ENCODE data around the gene ACCS.

Gene ACCS

DNA sequence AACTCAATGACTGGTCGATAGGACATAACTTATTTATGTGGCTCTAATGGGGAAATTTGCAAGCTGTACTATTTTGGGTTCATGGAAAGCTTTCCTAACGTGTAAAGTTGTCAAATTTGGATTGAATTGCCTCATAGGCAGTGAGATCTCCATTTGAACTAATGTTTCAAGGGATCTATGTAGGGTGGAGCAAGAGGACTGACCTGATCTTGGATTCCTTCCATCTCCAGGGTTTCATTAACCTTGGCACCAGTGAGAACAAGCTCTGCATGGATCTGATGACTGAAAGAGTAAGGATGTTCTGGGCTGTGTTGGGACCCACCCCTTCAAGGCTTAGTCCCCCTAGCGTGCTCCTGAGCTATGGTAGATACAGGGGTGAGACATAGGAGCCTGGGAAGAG lies 16.2 kb upstream of the ACCS start:
- no peak for DNase-seq (ENCODE audit: extremely low spot score)
- POLR2A ChIA-PET, result no interaction called here
- TF ChIP-seq, protein P1, sequence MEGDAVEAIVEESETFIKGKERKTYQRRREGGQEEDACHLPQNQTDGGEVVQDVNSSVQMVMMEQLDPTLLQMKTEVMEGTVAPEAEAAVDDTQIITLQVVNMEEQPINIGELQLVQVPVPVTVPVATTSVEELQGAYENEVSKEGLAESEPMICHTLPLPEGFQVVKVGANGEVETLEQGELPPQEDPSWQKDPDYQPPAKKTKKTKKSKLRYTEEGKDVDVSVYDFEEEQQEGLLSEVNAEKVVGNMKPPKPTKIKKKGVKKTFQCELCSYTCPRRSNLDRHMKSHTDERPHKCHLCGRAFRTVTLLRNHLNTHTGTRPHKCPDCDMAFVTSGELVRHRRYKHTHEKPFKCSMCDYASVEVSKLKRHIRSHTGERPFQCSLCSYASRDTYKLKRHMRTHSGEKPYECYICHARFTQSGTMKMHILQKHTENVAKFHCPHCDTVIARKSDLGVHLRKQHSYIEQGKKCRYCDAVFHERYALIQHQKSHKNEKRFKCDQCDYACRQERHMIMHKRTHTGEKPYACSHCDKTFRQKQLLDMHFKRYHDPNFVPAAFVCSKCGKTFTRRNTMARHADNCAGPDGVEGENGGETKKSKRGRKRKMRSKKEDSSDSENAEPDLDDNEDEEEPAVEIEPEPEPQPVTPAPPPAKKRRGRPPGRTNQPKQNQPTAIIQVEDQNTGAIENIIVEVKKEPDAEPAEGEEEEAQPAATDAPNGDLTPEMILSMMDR (IDR thresholded peaks at IDR 0.05; ENCODE audit: control extremely low read depth, extremely low read depth, low read depth, missing control alignments), result no peak
- CTCF ChIA-PET, result interaction anchor here (0.9 to 2.7 kb wide), 4 partner anchors 8 to 14 kb away, joined by 3 to 8 read pairs (median 4); no protein-coding TSS in a partner anchor

DNA sequence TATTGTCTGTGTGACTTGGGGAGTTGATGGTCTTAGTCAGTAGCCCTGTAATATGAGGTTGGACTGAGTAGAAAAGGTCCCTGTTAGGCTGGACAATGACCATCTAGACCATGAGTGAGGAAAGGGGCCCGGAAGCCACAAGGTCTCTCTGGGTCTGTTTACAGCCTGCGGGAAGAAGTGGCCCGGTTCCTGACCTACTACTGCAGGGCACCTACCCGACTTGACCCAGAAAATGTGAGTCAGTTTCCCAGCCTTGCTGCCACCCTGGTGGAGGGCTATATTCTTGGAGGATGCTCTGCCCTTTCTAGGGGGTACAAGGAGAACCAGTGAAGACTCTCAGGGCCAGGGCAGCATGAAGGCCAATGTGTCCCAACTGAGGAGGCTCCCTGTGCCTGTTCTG lies 14.9 kb upstream of the ACCS start:
- CTCF ChIA-PET, result no interaction called here
- TF ChIP-seq, protein P1 (IDR thresholded peaks at IDR 0.05; ENCODE audit: control extremely low read depth, extremely low read depth, low read depth, missing control alignments), result no peak
- POLR2A ChIA-PET, result no interaction called here
- no peak for DNase-seq (ENCODE audit: extremely low spot score)

DNA sequence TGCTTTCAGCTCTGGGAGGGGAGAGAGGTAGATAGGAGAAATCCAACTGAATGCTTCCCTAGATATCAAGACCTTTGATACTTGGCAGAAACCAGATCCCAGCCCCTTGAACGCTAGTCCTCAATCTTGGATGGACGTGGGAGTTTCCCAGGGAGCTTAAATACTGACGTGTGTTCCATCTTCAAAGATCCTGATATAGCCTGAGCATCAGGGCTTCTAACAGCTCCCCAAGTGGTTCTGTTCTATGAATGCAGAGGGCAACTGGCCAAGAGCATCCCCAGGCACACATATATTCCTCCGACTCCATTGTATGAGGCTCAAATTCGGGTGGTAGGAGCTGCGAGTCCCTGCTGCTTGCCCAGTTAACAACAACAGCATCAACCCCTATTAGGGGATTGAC lies 8.7 kb upstream of the ACCS start:
- no peak for DNase-seq (ENCODE audit: extremely low spot score)
- ChIA-PET CTCF (interaction anchor here (0.8 to 2.6 kb wide), 6 partner anchors 9 to 228 kb away, joined by 3 to 8 read pairs (median 4); partner anchors contain the start of gene ACCSL), POLR2A (no interaction called here)
- TF ChIP-seq, protein P1 (IDR thresholded peaks at IDR 0.05; ENCODE audit: control extremely low read depth, extremely low read depth, low read depth, missing control alignments), result no peak

DNA sequence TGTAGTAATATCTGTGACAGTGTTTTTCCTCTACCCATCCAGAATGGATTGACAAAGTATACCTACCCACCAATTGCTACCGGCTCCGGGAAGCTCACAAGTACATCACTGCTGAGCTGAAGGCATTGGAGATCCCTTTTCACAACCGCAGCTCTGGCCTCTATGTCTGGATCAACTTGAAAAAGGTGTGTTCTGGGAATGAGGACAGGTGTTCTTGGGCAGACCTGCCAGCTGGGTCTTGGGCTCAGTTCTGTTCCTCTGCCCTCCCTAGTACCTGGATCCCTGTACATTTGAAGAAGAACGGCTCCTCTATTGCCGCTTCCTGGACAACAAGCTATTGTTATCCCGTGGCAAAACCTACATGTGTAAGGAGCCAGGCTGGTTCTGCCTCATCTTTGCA lies 7.8 kb upstream of the ACCS start:
- ChIA-PET CTCF (interaction anchor here (1.2 to 2.6 kb wide), 3 partner anchors 8 to 12 kb away, joined by 4 to 8 read pairs (median 4); partner anchors contain the start of gene ACCSL), POLR2A (no interaction called here)
- TF ChIP-seq, protein P1 (IDR thresholded peaks at IDR 0.05; ENCODE audit: control extremely low read depth, extremely low read depth, low read depth, missing control alignments), result no peak
- no peak for DNase-seq (ENCODE audit: extremely low spot score)

DNA sequence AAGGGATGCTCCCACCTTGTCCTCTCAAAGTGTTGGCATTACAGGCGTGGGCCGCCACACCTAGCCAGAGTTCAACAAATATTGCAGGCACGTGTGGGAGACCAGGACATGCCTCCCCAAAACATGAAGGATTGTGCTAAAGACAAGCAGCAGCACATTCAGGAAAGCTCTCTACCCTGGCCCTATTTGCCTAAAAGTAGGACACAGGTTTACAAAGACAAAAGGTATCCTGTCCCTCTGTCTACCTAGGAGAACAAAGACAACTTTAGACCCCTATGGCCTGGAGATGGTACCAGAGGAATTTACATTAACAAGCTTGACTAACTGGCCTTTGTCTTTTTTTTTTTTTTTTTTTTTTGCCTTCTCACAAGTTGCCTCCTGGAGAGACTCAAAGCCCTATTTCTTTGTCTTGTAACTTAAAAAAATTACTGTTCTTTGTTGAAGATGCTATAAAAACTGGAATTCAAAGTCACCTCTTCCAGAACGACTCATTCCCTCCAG lies 859 bp upstream of the ACCS start:
- TF ChIP-seq, protein P1 (IDR thresholded peaks at IDR 0.05; ENCODE audit: control extremely low read depth, extremely low read depth, low read depth, missing control alignments), result no peak
- CTCF ChIA-PET, result no interaction called here
- DNase-seq (ENCODE audit: extremely low spot score), result no peak
- POLR2A ChIA-PET, result no interaction called here

DNA sequence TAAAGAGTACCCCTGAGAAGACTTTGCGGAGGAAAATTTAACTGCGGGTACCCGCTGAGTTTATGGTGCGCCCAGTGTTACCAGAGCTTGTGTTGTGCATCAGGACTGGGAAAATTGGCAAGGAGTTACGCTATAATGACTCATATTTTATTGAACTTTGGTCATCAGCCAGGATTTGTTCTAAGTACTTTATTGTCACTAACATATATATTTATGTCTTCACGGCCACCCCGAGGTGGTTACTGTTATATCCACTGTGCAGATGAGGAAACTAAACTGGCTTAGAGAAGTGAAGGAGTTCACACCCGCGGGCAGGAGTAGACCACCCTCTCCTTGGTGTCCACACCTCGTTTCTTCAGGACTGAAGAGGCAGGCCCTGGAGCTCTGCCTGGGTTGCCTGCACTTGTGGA lies 667 bp downstream of the ACCS start:
- DNase-seq (ENCODE audit: extremely low spot score), result no peak

More for the DNA sequence above, 667 bp downstream of the ACCS start:
- CTCF ChIA-PET, result interaction anchor here (0.8 to 1.4 kb wide), 10 partner anchors 9 to 129 kb away, joined by 3 to 9 read pairs (median 3); partner anchors contain the start of gene EXT2
- TF ChIP-seq, protein P1 (IDR thresholded peaks at IDR 0.05; ENCODE audit: control extremely low read depth, extremely low read depth, low read depth, missing control alignments), result no peak
- POLR2A ChIA-PET, result interaction anchor here (1.0 kb wide), 1 partner anchor 120 kb away, joined by 3 read pairs; no protein-coding TSS in a partner anchor

Data from GM10248 (cell line).